ENCODE measurements around the gene MATCAP1. TPM values are rescaled to one million over a fixed set of nuclear protein-coding genes. Genes with fewer than 3 reads are reported as not detected.
A peak's percentile ranks its signal among the peaks of the same experiment; 100 is the strongest.

The MATCAP1 gene
- polyA plus RNA-seq, 1 donor from 2014 or later: 323 TPM

DNA sequence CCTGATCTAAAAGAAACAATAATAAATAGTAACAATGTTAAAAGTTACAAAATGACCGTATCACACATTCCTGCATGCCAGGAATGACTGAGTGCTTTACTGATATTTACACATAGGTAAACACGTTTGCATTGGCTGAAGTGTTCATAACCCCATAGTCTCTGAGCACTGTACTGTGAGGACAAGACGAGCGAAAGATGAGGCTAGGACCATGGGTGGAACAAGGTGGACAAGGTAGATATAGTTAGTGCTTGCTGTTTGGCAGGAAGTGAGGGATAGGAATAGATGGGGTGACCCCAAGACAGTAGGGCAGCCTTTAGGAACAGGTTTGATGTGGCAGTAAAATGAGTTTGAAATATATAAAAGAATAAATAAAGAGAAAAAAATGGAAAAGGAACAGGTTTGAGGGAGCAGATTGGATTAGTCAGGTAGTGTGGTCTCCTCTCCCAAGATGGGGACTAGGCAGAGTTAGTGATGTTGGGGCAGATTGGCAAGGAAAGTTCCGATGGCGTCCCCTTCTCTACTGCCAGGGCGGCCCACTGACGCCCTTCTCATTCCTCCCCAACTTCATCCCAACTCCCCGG, 7.7 kb upstream of the MATCAP1 start:
- Histone ChIP-seq H3K36me3 (ENCODE audit: insufficient read depth, low read length) (no peaks in the 10 kb centered on the region), H2AFZ (ENCODE audit: low read depth, low read length) (no peak overlapping the region), H3K9ac (ENCODE audit: low read length) (no peak overlapping the region), H3K9me3 (ENCODE audit: low read length) (no peaks in the 10 kb centered on the region), H3K4me2 (ENCODE audit: low read length) (no peak overlapping the region), H3K79me2 (replicated peaks; ENCODE audit: insufficient read depth, low read length) (peaks cover 15% of the 10 kb centered on the region), H3K4me3 (ENCODE audit: low read length) (peak overlapping the region; percentile 100), H3K27ac (ENCODE audit: low read length) (no peak overlapping the region), H3K9me2 (ENCODE audit: insufficient read depth, low read length) (no peaks in the 10 kb centered on the region), H3K27me3 (ENCODE audit: insufficient read depth, low read depth, low read length) (no peaks in the 10 kb centered on the region), H3F3A (ENCODE audit: insufficient read depth, low read length, poor library complexity, severe bottlenecking) (no peaks in the 10 kb centered on the region), H4K20me1 (ENCODE audit: insufficient read depth) (no peaks in the 10 kb centered on the region)
- TF ChIP-seq TAF1 (IDR thresholded peaks at IDR 0.05; ENCODE audit: low read depth): no peak
- TF ChIP-seq, protein P1, sequence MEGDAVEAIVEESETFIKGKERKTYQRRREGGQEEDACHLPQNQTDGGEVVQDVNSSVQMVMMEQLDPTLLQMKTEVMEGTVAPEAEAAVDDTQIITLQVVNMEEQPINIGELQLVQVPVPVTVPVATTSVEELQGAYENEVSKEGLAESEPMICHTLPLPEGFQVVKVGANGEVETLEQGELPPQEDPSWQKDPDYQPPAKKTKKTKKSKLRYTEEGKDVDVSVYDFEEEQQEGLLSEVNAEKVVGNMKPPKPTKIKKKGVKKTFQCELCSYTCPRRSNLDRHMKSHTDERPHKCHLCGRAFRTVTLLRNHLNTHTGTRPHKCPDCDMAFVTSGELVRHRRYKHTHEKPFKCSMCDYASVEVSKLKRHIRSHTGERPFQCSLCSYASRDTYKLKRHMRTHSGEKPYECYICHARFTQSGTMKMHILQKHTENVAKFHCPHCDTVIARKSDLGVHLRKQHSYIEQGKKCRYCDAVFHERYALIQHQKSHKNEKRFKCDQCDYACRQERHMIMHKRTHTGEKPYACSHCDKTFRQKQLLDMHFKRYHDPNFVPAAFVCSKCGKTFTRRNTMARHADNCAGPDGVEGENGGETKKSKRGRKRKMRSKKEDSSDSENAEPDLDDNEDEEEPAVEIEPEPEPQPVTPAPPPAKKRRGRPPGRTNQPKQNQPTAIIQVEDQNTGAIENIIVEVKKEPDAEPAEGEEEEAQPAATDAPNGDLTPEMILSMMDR (IDR thresholded peaks at IDR 0.05; ENCODE audit: poor library complexity, severe bottlenecking): no peak
- TF ChIP-seq POLR2AphosphoS5 (IDR thresholded peaks at IDR 0.05): no peak
- TF ChIP-seq EP300 (conservative IDR thresholded peaks at IDR 0.05; ENCODE audit: poor library complexity, severe bottlenecking): no peak
- TF ChIP-seq, protein P2, sequence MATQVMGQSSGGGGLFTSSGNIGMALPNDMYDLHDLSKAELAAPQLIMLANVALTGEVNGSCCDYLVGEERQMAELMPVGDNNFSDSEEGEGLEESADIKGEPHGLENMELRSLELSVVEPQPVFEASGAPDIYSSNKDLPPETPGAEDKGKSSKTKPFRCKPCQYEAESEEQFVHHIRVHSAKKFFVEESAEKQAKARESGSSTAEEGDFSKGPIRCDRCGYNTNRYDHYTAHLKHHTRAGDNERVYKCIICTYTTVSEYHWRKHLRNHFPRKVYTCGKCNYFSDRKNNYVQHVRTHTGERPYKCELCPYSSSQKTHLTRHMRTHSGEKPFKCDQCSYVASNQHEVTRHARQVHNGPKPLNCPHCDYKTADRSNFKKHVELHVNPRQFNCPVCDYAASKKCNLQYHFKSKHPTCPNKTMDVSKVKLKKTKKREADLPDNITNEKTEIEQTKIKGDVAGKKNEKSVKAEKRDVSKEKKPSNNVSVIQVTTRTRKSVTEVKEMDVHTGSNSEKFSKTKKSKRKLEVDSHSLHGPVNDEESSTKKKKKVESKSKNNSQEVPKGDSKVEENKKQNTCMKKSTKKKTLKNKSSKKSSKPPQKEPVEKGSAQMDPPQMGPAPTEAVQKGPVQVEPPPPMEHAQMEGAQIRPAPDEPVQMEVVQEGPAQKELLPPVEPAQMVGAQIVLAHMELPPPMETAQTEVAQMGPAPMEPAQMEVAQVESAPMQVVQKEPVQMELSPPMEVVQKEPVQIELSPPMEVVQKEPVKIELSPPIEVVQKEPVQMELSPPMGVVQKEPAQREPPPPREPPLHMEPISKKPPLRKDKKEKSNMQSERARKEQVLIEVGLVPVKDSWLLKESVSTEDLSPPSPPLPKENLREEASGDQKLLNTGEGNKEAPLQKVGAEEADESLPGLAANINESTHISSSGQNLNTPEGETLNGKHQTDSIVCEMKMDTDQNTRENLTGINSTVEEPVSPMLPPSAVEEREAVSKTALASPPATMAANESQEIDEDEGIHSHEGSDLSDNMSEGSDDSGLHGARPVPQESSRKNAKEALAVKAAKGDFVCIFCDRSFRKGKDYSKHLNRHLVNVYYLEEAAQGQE (IDR thresholded peaks at IDR 0.05; ENCODE audit: borderline replicate concordance): no peak
- TF ChIP-seq MXI1 (conservative IDR thresholded peaks at IDR 0.05; ENCODE audit: poor library complexity, severe bottlenecking): no peak
- TF ChIP-seq RAD21 (conservative IDR thresholded peaks at IDR 0.05): no peak
- no peak for TF ChIP-seq EZH2 (IDR thresholded peaks at IDR 0.05; ENCODE audit: borderline replicate concordance, insufficient read depth, low read length, poor library complexity, severe bottlenecking)
- TF ChIP-seq SMC3 (conservative IDR thresholded peaks at IDR 0.05; ENCODE audit: poor library complexity): no peak

DNA sequence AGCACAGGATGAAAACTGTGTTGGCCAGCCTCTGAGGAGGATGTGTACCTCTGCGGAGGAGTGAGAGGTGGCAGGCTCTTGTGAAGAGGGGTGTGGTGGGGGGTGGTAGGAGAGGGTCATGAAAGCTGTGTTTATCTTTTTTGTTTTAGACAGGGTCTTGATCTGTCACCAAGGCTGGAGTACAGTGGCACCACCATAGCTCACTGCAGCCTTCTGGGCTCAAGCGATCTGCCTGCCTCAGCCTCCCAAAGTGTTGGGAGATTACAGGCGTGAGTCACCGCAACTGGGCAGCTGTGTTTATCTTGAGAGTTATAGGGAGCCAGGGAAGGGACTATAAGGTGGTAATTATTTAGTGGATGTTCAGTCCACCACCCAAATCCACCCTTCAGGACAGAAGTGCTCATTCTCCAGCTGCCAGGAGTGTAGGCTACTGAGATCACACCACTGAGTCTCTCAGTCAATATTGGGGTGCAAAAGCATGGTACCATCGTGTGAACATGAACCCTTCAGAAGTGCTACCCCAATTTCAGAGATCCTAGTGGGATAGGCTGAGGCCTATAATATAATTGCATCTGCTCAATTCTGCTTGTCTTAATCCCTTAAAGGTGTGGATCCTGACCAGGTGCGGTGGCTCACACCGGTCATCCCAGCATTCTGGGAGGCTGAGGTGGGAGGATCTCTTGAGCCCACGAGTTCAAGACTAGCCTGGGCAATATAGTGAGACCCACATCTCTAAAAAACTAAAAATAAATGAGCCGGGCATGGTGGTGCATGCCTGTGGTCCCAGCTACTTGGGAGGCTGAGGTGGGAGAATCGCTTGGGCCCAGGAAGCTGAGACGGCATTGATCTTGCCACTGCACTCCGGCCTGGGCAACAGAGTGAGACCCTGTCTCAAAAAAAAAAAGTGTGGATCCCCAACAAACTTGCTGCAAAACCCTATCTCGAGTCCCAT, 7.0 kb upstream of the MATCAP1 start:
- TF ChIP-seq, protein P1 (IDR thresholded peaks at IDR 0.05; ENCODE audit: poor library complexity, severe bottlenecking): no peak
- TF ChIP-seq RAD21 (conservative IDR thresholded peaks at IDR 0.05) (no peak), MXI1 (conservative IDR thresholded peaks at IDR 0.05; ENCODE audit: poor library complexity, severe bottlenecking) (no peak), EP300 (conservative IDR thresholded peaks at IDR 0.05; ENCODE audit: poor library complexity, severe bottlenecking) (no peak), POLR2AphosphoS5 (IDR thresholded peaks at IDR 0.05) (no peak), EZH2 (IDR thresholded peaks at IDR 0.05; ENCODE audit: borderline replicate concordance, insufficient read depth, low read length, poor library complexity, severe bottlenecking) (no peak)
- TF ChIP-seq, protein P2 (IDR thresholded peaks at IDR 0.05; ENCODE audit: borderline replicate concordance): no peak
- H3K4me2 ChIP-seq (ENCODE audit: low read length): no peak overlapping the region
- H2AFZ ChIP-seq (ENCODE audit: low read depth, low read length): no peak overlapping the region
- H3K4me3 ChIP-seq (ENCODE audit: low read length): no peak overlapping the region
- H3K36me3 ChIP-seq (ENCODE audit: insufficient read depth, low read length): no peaks in the 10 kb centered on the region
- H3K9ac ChIP-seq (ENCODE audit: low read length): no peak overlapping the region
- no peak overlapping the region for H3K27ac ChIP-seq (ENCODE audit: low read length)
- no peaks in the 10 kb centered on the region for H3K9me3 ChIP-seq (ENCODE audit: low read length)
- no peaks in the 10 kb centered on the region for H3K9me2 ChIP-seq (ENCODE audit: insufficient read depth, low read length)
- no peaks in the 10 kb centered on the region for H3F3A ChIP-seq (ENCODE audit: insufficient read depth, low read length, poor library complexity, severe bottlenecking)
- peaks cover 15% of the 10 kb centered on the region for H3K79me2 ChIP-seq (replicated peaks; ENCODE audit: insufficient read depth, low read length)
- H3K27me3 ChIP-seq (ENCODE audit: insufficient read depth, low read depth, low read length): no peaks in the 10 kb centered on the region
- H4K20me1 ChIP-seq (ENCODE audit: insufficient read depth): no peaks in the 10 kb centered on the region
